Measurements from ENCODE around the gene SCPEP1.

SCPEP1 gene

DNA sequence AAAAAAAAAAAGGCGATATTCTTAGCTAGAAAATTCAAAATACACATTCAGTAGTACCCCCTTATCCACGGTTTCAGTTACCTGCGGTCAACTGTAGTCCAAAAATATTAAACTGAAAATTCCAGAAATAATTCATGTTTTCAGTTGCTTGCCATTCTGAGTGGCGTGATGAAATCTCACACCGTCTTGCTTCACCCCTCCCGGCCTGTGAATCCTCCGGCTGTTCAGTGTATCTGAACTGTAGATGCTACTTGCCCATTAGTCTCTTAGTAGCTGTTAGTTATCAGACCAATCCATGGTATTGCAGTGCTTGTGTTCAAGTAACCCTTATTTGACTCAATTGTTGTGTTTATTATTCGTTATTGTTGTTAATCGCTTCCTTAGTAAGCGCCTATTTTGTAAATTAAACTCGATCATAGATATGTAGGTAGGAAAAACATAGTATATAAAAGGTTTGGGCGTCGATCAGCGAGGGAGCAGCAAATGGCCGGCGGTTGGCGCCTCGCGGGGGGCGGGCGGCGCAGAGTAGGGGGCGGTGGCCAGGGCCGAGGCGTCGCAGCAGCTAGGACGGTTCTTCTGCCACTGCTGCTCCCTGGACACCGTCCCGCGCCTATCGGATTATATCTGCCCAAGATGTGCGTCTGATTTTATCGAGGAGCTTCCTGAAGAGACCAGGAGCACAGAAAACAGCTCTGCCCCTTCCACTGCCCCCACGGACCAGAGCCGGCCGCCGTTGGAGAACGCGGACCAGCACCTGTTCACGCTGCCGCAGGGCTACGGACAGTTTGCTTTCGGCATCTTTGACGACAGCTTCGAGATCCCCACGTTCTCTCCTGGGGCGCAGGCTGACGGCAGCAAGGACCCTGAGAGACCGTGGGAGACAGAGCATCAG lies 67.3 kb downstream of the SCPEP1 start:
- no peak for DNase-seq

DNA sequence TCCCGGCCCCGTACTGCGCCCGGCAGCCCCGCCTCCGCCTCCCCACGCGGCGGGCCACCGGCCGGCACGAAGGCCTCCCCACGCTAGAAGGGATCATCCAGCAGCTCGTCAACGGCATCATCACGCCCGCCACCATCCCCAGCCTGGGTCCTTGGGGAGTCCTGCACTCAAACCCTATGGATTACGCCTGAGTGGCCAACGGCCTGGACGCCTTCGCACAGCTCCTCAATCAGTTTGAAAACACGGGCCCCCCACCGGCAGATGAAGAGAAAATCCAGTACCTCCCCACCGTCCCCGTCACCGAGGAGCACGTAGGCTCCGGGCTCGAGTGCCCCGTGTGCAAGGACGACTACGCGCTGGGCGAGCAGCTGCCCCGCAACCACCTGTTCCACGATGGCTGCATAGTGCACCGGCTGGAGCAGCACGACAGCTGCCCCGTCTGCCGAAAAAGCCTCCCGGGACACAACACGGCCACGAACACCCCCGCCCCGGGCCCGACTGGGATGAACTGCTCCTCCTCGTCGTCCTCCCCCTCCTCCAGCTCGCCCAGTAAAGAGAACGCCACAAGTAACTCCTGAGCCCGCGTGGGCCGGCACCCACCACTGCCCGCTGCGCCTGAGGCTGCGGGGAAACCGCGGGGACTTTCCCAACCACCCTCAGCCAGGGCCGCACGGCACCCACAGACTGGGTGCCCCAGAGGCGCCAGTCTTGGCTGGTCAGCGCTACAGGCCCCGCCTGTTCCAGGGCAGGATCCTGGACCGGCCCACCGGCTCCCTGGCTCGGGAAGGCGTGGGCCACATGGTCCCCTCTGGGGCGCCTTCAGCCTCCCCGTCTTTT lies 68.2 kb downstream of the SCPEP1 start:
- peak; percentile 52 to 77 for DNase-seq

DNA sequence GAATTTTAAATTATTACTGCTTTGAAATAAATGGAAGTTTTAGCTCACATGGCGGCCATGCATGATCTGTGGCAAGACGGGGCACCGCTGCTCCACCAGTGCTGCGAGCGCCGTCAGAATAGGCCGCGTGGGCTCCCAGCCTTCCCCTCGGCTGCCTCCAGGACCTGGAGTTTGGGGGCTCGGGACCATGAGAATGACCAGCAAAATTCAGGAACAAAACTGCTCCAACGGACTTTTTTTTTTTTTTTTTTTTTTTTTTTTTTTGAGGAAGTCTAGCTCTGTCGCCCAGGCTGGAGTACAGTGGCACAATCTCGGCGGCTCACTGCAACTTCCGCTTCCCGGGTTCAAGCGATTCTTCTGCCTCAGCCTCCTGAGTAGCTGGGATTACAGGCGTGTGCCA lies 68.8 kb downstream of the SCPEP1 start:
- DNase-seq = no peak

DNA sequence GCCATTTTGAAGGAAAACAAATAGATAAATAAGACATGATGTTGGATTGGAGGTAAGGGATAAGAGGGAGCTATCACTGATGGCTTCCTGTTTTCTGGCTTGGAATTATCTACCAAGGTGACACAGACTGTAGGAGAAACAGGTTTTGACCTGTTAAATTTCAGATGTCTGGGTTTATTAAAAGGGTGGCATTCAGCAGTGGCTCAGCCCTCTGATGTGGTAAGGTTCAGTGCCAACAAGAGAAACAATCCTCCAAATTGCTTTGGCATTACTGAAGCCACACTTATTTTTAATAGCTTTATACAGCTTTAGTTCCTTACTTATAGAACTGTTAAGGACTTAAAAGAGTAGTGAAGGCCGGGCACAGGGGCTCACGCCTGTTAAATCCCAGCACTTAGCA lies 70.2 kb downstream of the SCPEP1 start:
- DNase-seq = no peak

DNA sequence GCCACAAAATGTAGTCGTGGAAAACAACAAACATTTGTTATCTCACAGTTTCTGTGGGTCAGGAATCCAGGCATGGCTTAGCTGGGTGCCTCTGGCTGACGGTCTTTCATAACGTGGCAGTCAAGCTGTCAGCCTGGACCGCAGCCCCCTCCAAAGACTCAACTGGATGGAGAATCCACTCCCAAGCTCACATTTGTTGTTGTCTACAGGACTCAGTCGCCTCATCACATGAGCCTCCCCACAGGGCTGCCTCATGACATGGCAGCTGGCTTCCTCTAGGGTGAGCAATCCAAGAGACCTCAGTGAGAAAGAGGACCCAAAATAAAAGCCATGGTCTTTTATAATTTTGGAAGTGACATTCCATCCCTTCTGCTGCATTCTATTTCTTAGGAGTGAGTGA lies 72.4 kb downstream of the SCPEP1 start:
- DNase-seq = no peak

DNA sequence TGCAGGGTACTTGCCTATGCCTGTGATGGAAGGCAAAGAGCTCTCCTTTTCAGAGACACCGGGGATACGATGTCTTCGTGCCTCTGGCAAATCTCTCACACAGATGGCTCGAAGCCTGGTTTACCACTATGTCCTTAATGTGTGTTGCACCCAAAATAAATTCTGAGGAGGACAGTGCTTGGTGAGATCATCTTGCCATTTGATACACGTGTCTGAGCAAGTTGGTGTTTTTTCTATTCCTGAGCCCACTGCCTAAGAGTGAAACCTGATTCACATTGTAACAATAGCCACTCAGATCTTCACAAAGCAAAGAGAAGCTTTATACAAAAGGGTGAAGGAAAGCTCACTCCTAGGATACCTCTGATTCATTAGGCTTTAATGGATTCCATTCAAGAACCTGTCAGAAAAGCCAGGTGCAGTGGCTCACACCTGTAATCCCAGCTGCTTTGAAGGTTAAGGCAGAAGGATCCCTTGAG lies 74.0 kb downstream of the SCPEP1 start:
- DNase-seq = peak in 1 of 2 experiments; percentile 10
